Measurements from ENCODE around the gene CALCB. TPM values are rescaled to one million over a fixed set of nuclear protein-coding genes. Genes with fewer than 3 reads are reported as not detected.

CALCB gene
- total and polyA plus RNA-seq, 10 of the 15 experiments (the other 5 are each of a cell fraction or from before 2014, with no cell fraction given), result 0.09 to 0.28 (median 0.12) TPM; not detected in 3

- DNase-seq (ENCODE audit: low read depth, low spot score) (no peak), ATAC-seq (no peak), FAIRE-seq (no peak)
- SMC1A ChIA-PET (ENCODE audit: uncharacterized antibody, unreplicated experiment), result no interaction called here
- Histone ChIP-seq H3K36me3 (ENCODE audit: control insufficient read depth in 2 of 2, insufficient read depth in 2 of 2, low read length in 1 of 2) (no peaks in the 10 kb centered on the region), H4K20me1 (ENCODE audit: control insufficient read depth, insufficient read depth) (no peaks in the 10 kb centered on the region), H3K27me3 (replicated peaks in 1 of 2; ENCODE audit: control insufficient read depth in 2 of 2, insufficient read depth in 2 of 2, low read length in 1 of 2) (no peaks in the 10 kb centered on the region; a peak in 1 of 4 replicates), H2AFZ (ENCODE audit: control insufficient read depth, low read depth, low read length) (no peak overlapping the region), H3K79me2 (ENCODE audit: control insufficient read depth, insufficient read depth, low read length) (no peaks in the 10 kb centered on the region), H3K9ac (ENCODE audit: control insufficient read depth, insufficient read depth, low read length) (no peak overlapping the region), H3K27ac (ENCODE audit: control insufficient read depth, insufficient read depth) (no peak overlapping the region), H3K4me3 (no peak overlapping the region), H3K4me2 (ENCODE audit: control insufficient read depth, insufficient read depth) (no peak overlapping the region), H3K4me1 (ENCODE audit: control insufficient read depth, insufficient read depth, low read length) (no peaks in the 10 kb centered on the region), H3K9me3 (replicated peaks; ENCODE audit: control insufficient read depth, insufficient read depth, low read length) (no peaks in the 10 kb centered on the region)
- intact Hi-C loops (cut with micrococcal nuclease; ENCODE audit: unreplicated experiment) (no loop called here), in situ Hi-C loops (cut with MboI) (no loop called here)
- CTCF ChIA-PET, result interaction anchor here (1.7 kb wide), 1 partner anchor 28 kb away, joined by 6 read pairs; no protein-coding TSS in a partner anchor
- BruUV-seq (replicated peaks), result no TSS peak
- RAD21 ChIA-PET (ENCODE audit: unreplicated experiment), result no interaction called here
- POLR2A ChIA-PET, result no interaction called here
- TF ChIP-seq PAX5 (IDR thresholded peaks at IDR 0.05; ENCODE audit: borderline replicate concordance, low read depth, low read length), result no peak
- TF ChIP-seq FOS (IDR thresholded peaks at IDR 0.05; ENCODE audit: borderline replicate concordance, extremely low read depth, insufficient read length), result no peak
- no peak for TF ChIP-seq NR2C2 (IDR thresholded peaks at IDR 0.05; ENCODE audit: borderline replicate concordance, control insufficient read depth, insufficient read length, low read depth)
- no peak for TF ChIP-seq BACH1 (IDR thresholded peaks at IDR 0.05; ENCODE audit: borderline replicate concordance)
- TF ChIP-seq NFYB (IDR thresholded peaks at IDR 0.05; ENCODE audit: insufficient read depth, low read depth, low read length), result no peak
- TF ChIP-seq, protein P1, sequence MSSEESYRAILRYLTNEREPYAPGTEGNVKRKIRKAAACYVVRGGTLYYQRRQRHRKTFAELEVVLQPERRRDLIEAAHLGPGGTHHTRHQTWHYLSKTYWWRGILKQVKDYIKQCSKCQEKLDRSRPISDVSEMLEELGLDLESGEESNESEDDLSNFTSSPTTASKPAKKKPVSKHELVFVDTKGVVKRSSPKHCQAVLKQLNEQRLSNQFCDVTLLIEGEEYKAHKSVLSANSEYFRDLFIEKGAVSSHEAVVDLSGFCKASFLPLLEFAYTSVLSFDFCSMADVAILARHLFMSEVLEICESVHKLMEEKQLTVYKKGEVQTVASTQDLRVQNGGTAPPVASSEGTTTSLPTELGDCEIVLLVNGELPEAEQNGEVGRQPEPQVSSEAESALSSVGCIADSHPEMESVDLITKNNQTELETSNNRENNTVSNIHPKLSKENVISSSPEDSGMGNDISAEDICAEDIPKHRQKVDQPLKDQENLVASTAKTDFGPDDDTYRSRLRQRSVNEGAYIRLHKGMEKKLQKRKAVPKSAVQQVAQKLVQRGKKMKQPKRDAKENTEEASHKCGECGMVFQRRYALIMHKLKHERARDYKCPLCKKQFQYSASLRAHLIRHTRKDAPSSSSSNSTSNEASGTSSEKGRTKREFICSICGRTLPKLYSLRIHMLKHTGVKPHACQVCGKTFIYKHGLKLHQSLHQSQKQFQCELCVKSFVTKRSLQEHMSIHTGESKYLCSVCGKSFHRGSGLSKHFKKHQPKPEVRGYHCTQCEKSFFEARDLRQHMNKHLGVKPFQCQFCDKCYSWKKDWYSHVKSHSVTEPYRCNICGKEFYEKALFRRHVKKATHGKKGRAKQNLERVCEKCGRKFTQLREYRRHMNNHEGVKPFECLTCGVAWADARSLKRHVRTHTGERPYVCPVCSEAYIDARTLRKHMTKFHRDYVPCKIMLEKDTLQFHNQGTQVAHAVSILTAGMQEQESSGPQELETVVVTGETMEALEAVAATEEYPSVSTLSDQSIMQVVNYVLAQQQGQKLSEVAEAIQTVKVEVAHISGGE (CRISPR knock-in tag; IDR thresholded peaks at IDR 0.05), result no peak
- no peak for TF ChIP-seq SMARCA5 (IDR thresholded peaks at IDR 0.05)
- no peak for TF ChIP-seq MEF2A (IDR thresholded peaks at IDR 0.05; ENCODE audit: insufficient read depth, low read depth, low read length)
- TF ChIP-seq E2F8 (IDR thresholded peaks at IDR 0.05; ENCODE audit: low read depth, partially characterized antibody), result no peak
- no peak for TF ChIP-seq RCOR1 (conservative IDR thresholded peaks at IDR 0.05; ENCODE audit: low read depth, low read length)
- TF ChIP-seq HDGF (IDR thresholded peaks at IDR 0.05), result no peak
- no peak for TF ChIP-seq GATAD2B (conservative IDR thresholded peaks at IDR 0.05; ENCODE audit: low read depth)
- no peak for TF ChIP-seq MEF2B (IDR thresholded peaks at IDR 0.05; ENCODE audit: partially characterized antibody, poor library complexity, severe bottlenecking)
- TF ChIP-seq ZNF274 (IDR thresholded peaks at IDR 0.05; ENCODE audit: insufficient read depth, insufficient read length), result no peak
- WGBS (ENCODE audit: insufficient coverage, insufficient replicate concordance, low lambda C conversion rate, missing lambda C conversion rate), result 23% methylated on average over 5 of the region's 5 CpGs
These were observed 38.6 kb upstream of the CALCB start for GRCh38 chr11:15034687-15035267.
